Endothelial cell of umbilical vein (primary cell): ENCODE data around the gene HSPBAP1.

Source experiments
- POLR2AphosphoS5 ChIP-seq: IDR thresholded peaks from 2 replicates; pipeline ENCODE4 v1.6.1; 2012; ENCODE audit warnings: low read depth, mild to moderate bottlenecking, control low read depth, low read length, moderate library complexity; ENCODE audit not compliant: insufficient read depth
- TF ChIP-seq, protein P1 (sequence below), 2 donors: IDR thresholded peaks; 1 replicate in 1 of 2; 2 replicates in 1 of 2; pipeline ENCODE4 v1.5.1; 2011; ENCODE audit warnings: low read length in 2 of 2, mild to moderate bottlenecking in 2 of 2, moderate library complexity in 2 of 2, control low read depth in 1 of 2, inconsistent platforms in 1 of 2, low read depth in 1 of 2; ENCODE audit not compliant: insufficient read depth in 1 of 2; ENCODE audit errors: extremely low read depth in 1 of 2
- TF ChIP-seq, protein P2 (sequence below): IDR thresholded peaks from 2 replicates; pipeline ENCODE4 v1.6.1; 2011; ENCODE audit not compliant: insufficient read depth, insufficient read length

DNA sequence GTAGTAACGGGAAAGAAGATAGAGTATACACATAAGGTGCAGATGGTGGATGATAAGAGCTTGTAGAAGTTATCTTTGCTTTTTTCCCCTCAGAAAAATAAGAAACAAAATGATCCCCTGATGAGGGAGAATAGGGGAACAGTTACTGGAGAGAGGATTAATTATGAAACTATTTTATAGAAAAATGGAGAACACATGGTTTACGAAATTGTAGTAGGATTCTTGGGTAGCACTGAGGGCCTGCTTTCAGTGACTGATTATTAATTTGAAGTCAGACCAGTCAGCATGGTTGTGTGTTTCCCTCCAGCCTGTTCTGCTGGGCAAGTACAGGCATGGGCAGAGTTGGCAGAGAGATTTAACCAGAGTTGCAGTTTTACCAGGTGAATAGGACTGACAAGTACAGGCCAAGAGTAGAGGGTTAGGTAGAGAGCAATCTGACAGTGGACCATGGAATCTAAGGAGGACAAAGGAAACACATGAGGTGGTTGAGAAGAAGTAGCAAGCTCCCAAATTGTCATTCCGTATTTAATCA is 7.1 kb upstream of the HSPBAP1 start:
- TF ChIP-seq POLR2AphosphoS5, result no peak
- TF ChIP-seq, protein P1, sequence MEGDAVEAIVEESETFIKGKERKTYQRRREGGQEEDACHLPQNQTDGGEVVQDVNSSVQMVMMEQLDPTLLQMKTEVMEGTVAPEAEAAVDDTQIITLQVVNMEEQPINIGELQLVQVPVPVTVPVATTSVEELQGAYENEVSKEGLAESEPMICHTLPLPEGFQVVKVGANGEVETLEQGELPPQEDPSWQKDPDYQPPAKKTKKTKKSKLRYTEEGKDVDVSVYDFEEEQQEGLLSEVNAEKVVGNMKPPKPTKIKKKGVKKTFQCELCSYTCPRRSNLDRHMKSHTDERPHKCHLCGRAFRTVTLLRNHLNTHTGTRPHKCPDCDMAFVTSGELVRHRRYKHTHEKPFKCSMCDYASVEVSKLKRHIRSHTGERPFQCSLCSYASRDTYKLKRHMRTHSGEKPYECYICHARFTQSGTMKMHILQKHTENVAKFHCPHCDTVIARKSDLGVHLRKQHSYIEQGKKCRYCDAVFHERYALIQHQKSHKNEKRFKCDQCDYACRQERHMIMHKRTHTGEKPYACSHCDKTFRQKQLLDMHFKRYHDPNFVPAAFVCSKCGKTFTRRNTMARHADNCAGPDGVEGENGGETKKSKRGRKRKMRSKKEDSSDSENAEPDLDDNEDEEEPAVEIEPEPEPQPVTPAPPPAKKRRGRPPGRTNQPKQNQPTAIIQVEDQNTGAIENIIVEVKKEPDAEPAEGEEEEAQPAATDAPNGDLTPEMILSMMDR (IDR thresholded peaks at IDR 0.05; ENCODE audit: extremely low read depth in 1 of 2, insufficient read depth in 1 of 2, low read depth in 1 of 2, low read length in 2 of 2), result no peak
- TF ChIP-seq, protein P2, sequence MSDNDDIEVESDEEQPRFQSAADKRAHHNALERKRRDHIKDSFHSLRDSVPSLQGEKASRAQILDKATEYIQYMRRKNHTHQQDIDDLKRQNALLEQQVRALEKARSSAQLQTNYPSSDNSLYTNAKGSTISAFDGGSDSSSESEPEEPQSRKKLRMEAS, result no peak
